GM18511 (cell line): Measurements from ENCODE around the gene CCDC188.

Source experiments
- ATAC-seq: cut with Tn5 transposase; IDR thresholded peaks from one replicate; pipeline ENCODE4 v1.9.1; 2021; ENCODE audit warnings: mild to moderate bottlenecking, moderate library complexity; ENCODE audit not compliant: unreplicated experiment

Gene CCDC188

GRCh38 chr22:20135806-20136602 is 14.9 kb downstream of the CCDC188 start:
- no peak for ATAC-seq

- no peak for ATAC-seq
Observed at GRCh38 chr22:20135265-20135664, 15.6 kb downstream of the CCDC188 start.

GRCh38 chr22:20133930-20134549 is 16.8 kb downstream of the CCDC188 start:
- ATAC-seq: no peak

DNA sequence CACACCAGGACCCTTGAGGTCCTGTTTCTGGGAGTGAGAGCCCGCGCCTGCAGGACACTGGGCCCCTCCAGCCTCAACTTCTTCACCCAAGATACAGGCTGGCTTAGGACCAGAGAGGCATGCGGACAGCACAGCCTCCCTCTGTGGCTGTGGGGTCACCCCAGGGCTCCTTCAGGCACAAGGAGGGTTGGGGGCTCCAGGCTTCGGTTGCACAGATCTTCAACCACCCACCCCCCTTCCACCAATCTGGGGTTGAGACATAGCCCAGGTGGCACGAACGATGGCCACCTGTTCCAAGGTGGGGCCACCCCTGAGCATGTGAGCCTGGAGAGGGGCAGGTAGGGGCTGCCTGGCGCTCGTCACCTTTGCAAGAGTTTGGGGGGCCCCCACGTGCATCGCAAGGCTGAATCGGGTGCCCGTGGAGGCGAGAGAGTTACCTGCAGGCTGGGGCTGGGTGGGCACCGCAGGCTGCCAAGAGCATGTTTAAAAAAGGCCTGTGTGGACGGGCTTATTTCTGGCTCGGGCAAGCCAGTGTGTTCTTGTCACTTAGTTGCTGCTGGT is 18.1 kb downstream of the CCDC188 start:
- ATAC-seq: no peak

DNA sequence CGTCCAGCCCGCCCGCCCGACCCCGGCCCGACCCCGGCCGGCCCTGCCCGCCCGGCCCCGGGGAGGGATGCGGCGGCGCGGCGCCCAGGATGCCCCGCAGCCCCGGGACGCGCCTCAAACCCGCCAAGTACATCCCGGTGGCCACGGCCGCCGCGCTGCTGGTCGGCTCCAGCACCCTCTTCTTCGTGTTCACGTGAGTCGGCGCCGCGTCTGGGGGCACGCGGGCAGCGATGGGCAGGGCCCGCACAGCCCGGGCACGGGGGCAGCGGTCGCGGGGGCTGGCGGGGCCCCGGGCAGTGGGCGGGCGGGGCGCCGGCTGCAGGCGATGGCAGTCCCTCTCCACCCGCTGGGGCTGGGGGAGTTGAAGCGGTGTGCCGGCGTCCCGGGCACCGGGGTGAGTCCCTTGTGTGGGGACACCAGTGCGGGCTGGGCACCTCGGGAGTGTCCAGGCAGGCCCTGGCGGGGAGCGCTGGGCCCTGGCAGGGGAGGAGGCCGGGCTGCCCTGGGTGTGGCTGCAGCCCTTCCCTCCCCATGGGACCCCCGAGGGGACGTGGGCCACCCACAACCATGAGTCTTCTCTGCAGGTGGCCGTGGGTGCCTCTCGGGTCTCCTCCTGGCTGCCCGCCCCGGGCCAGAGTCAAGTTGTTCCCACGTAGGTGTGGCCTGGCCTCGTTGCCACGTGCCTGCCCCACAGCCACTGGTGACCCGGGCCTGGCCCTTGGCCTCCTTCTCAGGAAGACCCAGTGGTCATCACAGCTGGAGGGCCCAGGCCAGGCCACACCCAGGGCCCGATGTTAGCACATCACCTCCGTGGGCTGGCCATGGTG is 18.8 kb downstream of the CCDC188 start:
- peak; percentile 9 for ATAC-seq

- ATAC-seq: peak; percentile 65
Observed at GRCh38 chr22:20131597-20131858, 19.3 kb downstream of the CCDC188 start, which contains the start of gene ZDHHC8. Gene ZDHHC8 (plus strand): TSS chr22:20131804. CDS start chr22:20131948, 144 bp downstream.

- ATAC-seq: peak; percentile 67
Observed at GRCh38 chr22:20130731-20131596, 19.9 kb downstream of the CCDC188 start.

- ATAC-seq: no peak
Observed at GRCh38 chr22:20130319-20130718, 20.5 kb downstream of the CCDC188 start.

DNA sequence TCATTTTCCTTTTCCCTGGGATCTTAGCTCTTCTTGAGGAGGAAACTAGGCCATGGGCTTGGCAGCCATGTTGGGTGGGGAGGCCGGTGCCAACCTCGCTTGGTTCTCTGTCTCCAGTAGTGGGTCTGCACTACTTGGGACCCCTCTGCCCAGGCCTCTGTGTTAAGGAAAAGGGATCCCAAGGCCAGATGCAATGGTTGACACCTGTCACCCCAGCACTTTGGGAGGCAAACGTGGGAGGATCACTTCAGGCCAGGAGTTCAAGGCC is 21.2 kb downstream of the CCDC188 start:
- no peak for ATAC-seq

DNA sequence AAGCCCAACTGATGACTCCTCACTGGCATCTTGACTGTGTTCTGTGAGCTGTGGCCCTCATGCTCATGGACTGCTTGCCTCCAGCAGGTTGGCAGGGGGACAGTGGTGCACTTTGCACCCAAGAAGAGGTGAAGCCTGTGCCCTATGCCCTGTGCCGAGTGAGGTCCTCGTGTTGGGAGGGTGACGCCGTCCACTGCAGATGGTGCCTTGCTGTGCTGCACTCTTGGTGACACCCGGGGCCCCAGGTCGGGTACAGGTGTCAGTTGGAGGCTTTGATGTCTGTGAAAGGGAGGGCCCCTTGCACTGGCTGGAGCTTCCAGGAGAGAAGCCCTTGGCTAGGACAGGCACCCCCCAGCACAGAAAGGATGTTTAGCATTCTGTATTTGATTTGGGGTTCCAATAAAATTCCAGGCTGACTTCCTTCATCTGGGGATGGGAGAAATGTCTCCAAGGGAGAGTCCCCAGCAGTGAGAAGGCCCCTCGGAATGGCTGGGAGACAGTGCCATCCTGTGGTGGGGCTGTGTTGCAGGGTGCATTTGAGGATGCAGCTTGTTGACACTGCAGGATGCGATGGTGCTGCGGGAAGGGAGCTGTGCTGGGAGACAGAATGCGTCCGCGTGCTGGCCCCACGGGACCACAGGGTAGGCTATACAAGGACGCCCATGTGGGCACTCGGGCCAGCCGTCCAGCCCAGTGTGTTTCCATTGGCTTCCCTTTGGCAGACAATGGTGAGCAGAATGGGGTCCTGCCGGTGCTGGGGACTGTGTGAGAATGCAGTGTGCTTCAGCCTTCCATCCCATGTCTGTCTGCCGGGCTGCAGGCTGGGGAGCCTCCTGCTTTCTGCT is 21.7 kb downstream of the CCDC188 start:
- no peak for ATAC-seq

- ATAC-seq: no peak
Observed at GRCh38 chr22:20128619-20128901, 22.3 kb downstream of the CCDC188 start.

GRCh38 chr22:20127869-20128618 is 22.8 kb downstream of the CCDC188 start:
- no peak for ATAC-seq

DNA sequence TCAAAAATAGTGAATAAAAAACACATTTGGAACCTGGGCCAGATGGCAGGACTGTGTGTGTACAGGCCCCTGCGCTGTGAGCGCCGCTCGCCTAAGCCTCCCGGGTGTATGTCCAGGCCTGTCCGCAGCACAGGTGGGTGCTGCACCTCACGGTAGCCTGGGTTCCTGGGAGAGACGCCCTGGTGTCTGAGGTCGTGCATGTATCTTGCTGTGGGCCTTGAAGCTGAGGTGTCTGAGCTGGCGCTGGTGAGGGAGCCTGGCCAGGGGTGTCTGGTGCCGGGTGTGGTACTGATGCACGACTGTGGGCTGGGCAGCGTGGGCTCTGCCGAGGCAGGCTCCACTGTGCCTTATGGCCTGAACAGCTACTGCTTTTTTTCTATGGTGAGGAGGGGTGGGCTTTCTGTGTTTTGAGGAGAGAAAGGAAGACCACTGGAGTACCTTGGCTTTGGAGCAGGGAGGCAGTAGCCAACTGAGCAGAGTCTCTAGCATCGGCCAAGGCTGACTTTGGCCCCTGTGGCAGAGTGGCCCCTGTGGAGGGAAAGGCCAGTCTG is 23.5 kb downstream of the CCDC188 start:
- ATAC-seq: no peak

GRCh38 chr22:20126284-20127029 is 24.4 kb downstream of the CCDC188 start:
- no peak for ATAC-seq

DNA sequence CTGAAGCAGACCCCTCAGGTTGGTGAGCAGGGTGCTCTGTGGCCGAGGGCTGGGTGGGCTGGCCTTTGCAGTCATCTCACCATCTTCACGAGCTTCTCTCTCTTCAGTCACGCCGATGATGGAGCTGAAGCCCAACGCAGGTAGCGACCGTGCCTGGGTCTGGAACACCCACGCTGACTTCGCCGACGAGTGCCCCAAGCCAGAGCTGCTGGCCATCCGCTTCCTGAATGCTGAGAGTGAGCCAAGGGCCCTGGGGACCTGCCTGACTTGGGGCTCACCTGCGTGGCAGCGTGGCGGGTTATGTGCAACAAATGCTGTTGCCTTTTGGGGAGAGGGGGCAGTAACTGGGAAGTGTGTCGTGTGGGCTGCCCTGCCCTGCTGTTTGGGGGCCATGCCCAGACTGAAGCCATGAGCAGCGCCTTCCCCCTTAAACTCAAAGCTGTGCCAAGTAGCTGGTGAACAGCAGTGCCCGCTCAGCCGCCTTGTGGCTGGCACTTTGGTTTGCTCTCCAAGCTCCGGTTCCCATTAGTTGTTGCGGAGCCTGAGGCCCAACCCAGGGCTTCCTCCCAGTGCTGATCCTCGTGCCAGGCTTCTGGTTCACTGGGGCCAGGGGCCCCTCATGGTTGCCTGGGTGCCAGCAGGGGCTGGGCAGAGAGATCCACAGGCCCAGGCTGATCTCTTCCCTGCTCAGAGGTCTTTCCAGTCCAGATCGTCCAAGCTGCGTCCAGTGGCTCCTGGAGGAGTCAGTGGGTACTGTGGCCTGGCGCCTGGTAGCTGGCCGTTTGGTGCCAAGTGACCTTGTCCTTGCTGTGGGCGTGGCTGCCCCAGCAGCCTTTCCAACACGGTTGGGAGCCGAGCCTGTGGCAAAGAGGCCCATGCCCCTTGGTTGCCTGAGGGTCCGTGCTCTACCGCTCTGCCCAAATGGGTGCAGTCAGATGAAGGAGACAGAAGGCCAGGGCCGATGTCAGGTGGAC is 25.4 kb downstream of the CCDC188 start:
- no peak for ATAC-seq

GRCh38 chr22:20124083-20124787 is 26.6 kb downstream of the CCDC188 start:
- ATAC-seq: no peak
